IMR-90 (cell line): ENCODE data around the gene NHSL1. TPM values are rescaled to one million over a fixed set of nuclear protein-coding genes. Genes with fewer than 3 reads are reported as not detected.

ENCODE experiments used
- ATAC-seq: fragments of 200-7000 bp; cut with Tn5 transposase; 2 replicates; pipeline ENCODE4 v1.9.1; 2020; ENCODE audit warnings: low read depth, mild to moderate bottlenecking, moderate library complexity
- BruUV-seq: library from RNA; stranded (reverse); fragments of 400-500 nt; replicated peaks from 2 replicates; lab custom pipeline; 2021; lab: Mats Ljungman, UMichigan
- CTCF ChIA-PET: fragments of 300-600 bp; formaldehyde crosslinking; extraction: SDS; loops from one replicate; lab custom pipeline; 2021; ENCODE audit warnings: antibody characterized with exemption; lab: Yijun Ruan, JAX
- POLR2A ChIA-PET: fragments of 300-600 bp; sonication (Branson Sonifier 250); formaldehyde crosslinking; loops from one replicate; lab custom pipeline; 2022; ENCODE audit warnings: antibody characterized with exemption; ENCODE audit not compliant: unreplicated experiment; lab: Charles Lee
- DNase-seq: peaks from one replicate; pipeline ENCODE4 v3.0.0; 2013
- H2AFZ ChIP-seq: replicated peaks from 2 replicates; pipeline ENCODE3; 2013; ENCODE audit warnings: low read length, mild to moderate bottlenecking; ENCODE audit not compliant: poor library complexity
- H2AK5ac ChIP-seq: 2 replicates; pipeline ENCODE4 v1.6.1; 2013; ENCODE audit warnings: low read depth, low read length, inconsistent platforms
- H2AK9ac ChIP-seq: replicated peaks from 2 replicates; pipeline ENCODE3; 2013; ENCODE audit warnings: mild to moderate bottlenecking, low read depth, low read length, moderate library complexity; ENCODE audit not compliant: poor library complexity
- H2BK120ac ChIP-seq: 2 replicates; pipeline ENCODE4 v1.6.1; 2013; ENCODE audit warnings: low read depth, low read length, inconsistent platforms
- H2BK15ac ChIP-seq: 3 replicates; pipeline ENCODE4 v1.6.1; 2013; ENCODE audit warnings: low read depth, low read length, inconsistent platforms
- H2BK20ac ChIP-seq: 2 replicates; pipeline ENCODE4 v1.6.1; 2013; ENCODE audit warnings: low read depth, mild to moderate bottlenecking, inconsistent platforms, low read length, moderate library complexity
- H2BK5ac ChIP-seq: 2 replicates; pipeline ENCODE4 v1.6.1; 2013; ENCODE audit warnings: mild to moderate bottlenecking, low read depth, low read length, inconsistent platforms; ENCODE audit not compliant: poor library complexity, severe bottlenecking
- H3K14ac ChIP-seq: replicated peaks from 2 replicates; pipeline ENCODE4 v1.6.1; 2013; ENCODE audit warnings: low read depth, low read length, inconsistent platforms
- H3K18ac ChIP-seq: 2 replicates; pipeline ENCODE4 v1.6.1; 2013; ENCODE audit warnings: low read depth, low read length, control low read depth
- H3K23ac ChIP-seq: 2 replicates; pipeline ENCODE4 v1.6.1; 2013; ENCODE audit warnings: low read depth, low read length, inconsistent platforms
- H3K27ac ChIP-seq: 2 replicates; pipeline ENCODE4 v1.5.1; 2013; ENCODE audit warnings: mild to moderate bottlenecking, control low read depth, low read length; ENCODE audit not compliant: insufficient read depth
- H3K27me3 ChIP-seq: 2 replicates; pipeline ENCODE4 v1.6.1; 2013; ENCODE audit warnings: low read length; ENCODE audit not compliant: control insufficient read depth, insufficient read depth
- H3K36me3 ChIP-seq: 2 replicates; pipeline ENCODE4 v1.6.1; 2013; ENCODE audit warnings: low read length, mixed read lengths; ENCODE audit not compliant: control insufficient read depth, insufficient read depth
- H3K4ac ChIP-seq: 2 replicates; pipeline ENCODE4 v1.6.1; 2013; ENCODE audit warnings: low read depth, low read length, inconsistent platforms
- H3K4me1 ChIP-seq: 2 replicates; pipeline ENCODE4 v1.6.1; 2013; ENCODE audit warnings: low read length, mixed read lengths; ENCODE audit not compliant: control insufficient read depth, insufficient read depth
- H3K4me2 ChIP-seq: 2 replicates; pipeline ENCODE4 v1.6.1; 2013; ENCODE audit warnings: low read depth, mild to moderate bottlenecking, control low read depth, low read length, moderate library complexity
- H3K4me3 ChIP-seq: 2 replicates; pipeline ENCODE4 v1.5.1; 2013; ENCODE audit warnings: low read depth, mild to moderate bottlenecking, control low read depth, low read length, moderate library complexity; ENCODE audit not compliant: insufficient read depth
- H3K56ac ChIP-seq: 2 replicates; pipeline ENCODE4 v1.6.1; 2013; ENCODE audit warnings: low read length, inconsistent platforms; ENCODE audit not compliant: insufficient read depth; ENCODE audit errors: extremely low read depth
- H3K79me1 ChIP-seq, 2 experiments: 2 replicates each; pipeline ENCODE4 v1.6.1; 2013; ENCODE audit warnings: low read length in 2 of 2, inconsistent platforms in 1 of 2, low read depth in 1 of 2
- H3K9ac ChIP-seq: 2 replicates; pipeline ENCODE4 v1.6.1; 2013; ENCODE audit warnings: low read depth, low read length, control low read depth
- H3K9me1 ChIP-seq: 2 replicates; pipeline ENCODE4 v1.6.1; 2013; ENCODE audit warnings: low read length, inconsistent platforms; ENCODE audit not compliant: insufficient read depth
- H3K9me3 ChIP-seq: 2 replicates; pipeline ENCODE4 v1.6.1; 2013; ENCODE audit warnings: low read length; ENCODE audit not compliant: control insufficient read depth, insufficient read depth
- H4K20me1 ChIP-seq: 2 replicates; pipeline ENCODE4 v1.6.1; 2013; ENCODE audit warnings: low read length, inconsistent platforms; ENCODE audit not compliant: insufficient read depth
- H4K5ac ChIP-seq: 2 replicates; pipeline ENCODE4 v1.6.1; 2013; ENCODE audit warnings: mild to moderate bottlenecking, low read depth, low read length, control low read depth
- H4K8ac ChIP-seq, 2 experiments: 2 replicates each; pipeline ENCODE4 v1.6.1; 2013; ENCODE audit warnings: low read depth in 2 of 2, low read length in 2 of 2, control low read depth in 1 of 2, inconsistent platforms in 1 of 2
- H4K91ac ChIP-seq: 2 replicates; pipeline ENCODE4 v1.6.1; 2013; ENCODE audit warnings: low read depth, low read length, inconsistent platforms; ENCODE audit not compliant: insufficient read depth
- BHLHE40 ChIP-seq: fragments of 150-350 bp; IDR thresholded peaks from 2 replicates; pipeline ENCODE4 v1.6.1; 2016; ENCODE audit warnings: mild to moderate bottlenecking, low read depth, low read length
- CEBPB ChIP-seq: IDR thresholded peaks from 2 replicates; pipeline ENCODE4 v1.6.1; 2012; ENCODE audit warnings: low read depth, low read length, improper control_type of control experiment
- CHD1 ChIP-seq: IDR thresholded peaks from 2 replicates; pipeline ENCODE4 v1.6.1; 2012; ENCODE audit warnings: low read depth, low read length, improper control_type of control experiment
- FOS ChIP-seq: fragments of 150-350 bp; IDR thresholded peaks from 2 replicates; pipeline ENCODE4 v1.6.1; 2016; ENCODE audit warnings: low read depth, low read length
- MAFK ChIP-seq: IDR thresholded peaks from 2 replicates; pipeline ENCODE4 v1.6.1; 2012; ENCODE audit warnings: low read depth, low read length, improper control_type of control experiment
- MAZ ChIP-seq: IDR thresholded peaks from 2 replicates; pipeline ENCODE4 v1.6.1; 2012; ENCODE audit warnings: low read depth, mild to moderate bottlenecking, low read length, improper control_type of control experiment, moderate library complexity, borderline replicate concordance
- MXI1 ChIP-seq: IDR thresholded peaks from 2 replicates; pipeline ENCODE4 v1.6.1; 2012; ENCODE audit warnings: low read depth, mild to moderate bottlenecking, low read length, moderate library complexity, borderline replicate concordance
- NFE2L2 ChIP-seq: fragments of 150-350 bp; IDR thresholded peaks from 2 replicates; pipeline ENCODE4 v1.6.1; 2016; ENCODE audit warnings: low read depth, mild to moderate bottlenecking, low read length
- POLR2A ChIP-seq: IDR thresholded peaks from 2 replicates; pipeline ENCODE4 v1.6.1; 2012; ENCODE audit warnings: mild to moderate bottlenecking, low read depth, low read length
- RAD21 ChIP-seq: IDR thresholded peaks from 2 replicates; pipeline ENCODE4 v1.6.1; 2012; ENCODE audit warnings: low read length, improper control_type of control experiment
- RCOR1 ChIP-seq: IDR thresholded peaks from 2 replicates; pipeline ENCODE4 v1.6.1; 2012; ENCODE audit warnings: mild to moderate bottlenecking, low read length, improper control_type of control experiment; ENCODE audit not compliant: insufficient replicate concordance
- RFX5 ChIP-seq: IDR thresholded peaks from 2 replicates; pipeline ENCODE4 v1.8.0; 2012; ENCODE audit warnings: low read depth, mild to moderate bottlenecking, low read length, moderate library complexity
- SMC3 ChIP-seq: fragments of 150-350 bp; IDR thresholded peaks from 2 replicates; pipeline ENCODE4 v1.6.1; 2016; ENCODE audit warnings: low read depth, mild to moderate bottlenecking, antibody characterized with exemption, low read length, moderate library complexity
- WGBS, 2 experiments: methylation state at CpG; one replicate each; pipeline versions ENCODE4 v1.1.5 to v1.1.7; 2013; ENCODE audit warnings: missing lambda C conversion rate in 2 of 2; ENCODE audit not compliant: insufficient read length in 1 of 2; ENCODE audit errors: extremely low coverage in 2 of 2; 5-methylcytosine and 5-hydroxymethylcytosine counted together
- dilution Hi-C: fragments of 300-500 bp; cut with HindIII; formaldehyde crosslinking; loops from one replicate; pipeline ENCODE4 v1.14.3; 2018; ENCODE audit warnings: low sequenced_read_pairs; ENCODE audit not compliant: unreplicated experiment
- in situ Hi-C: fragments of 300-500 bp; cut with MboI; formaldehyde crosslinking; loops from 3 replicates; pipeline ENCODE4 v1.14.3; 2019; ENCODE audit warnings: low sequenced_read_pairs, inconsistent platforms, mixed read lengths
- intact Hi-C: fragments of 100-400 bp; cut with micrococcal nuclease; formaldehyde crosslinking; loops from 2 replicates; pipeline ENCODE4 v1.10.0; 2022
- polyA plus RNA-seq, 3 experiments: library from polyadenylated mRNA; depleted of rRNA; stranded (reverse); fragments of >200 nt; gene quantifications; 2 replicates each; pipeline ENCODE4 v1.2.3, GENCODE V29; 2012; ENCODE audit warnings: low replicate concordance in 1 of 3
- total RNA-seq: library from RNA; depleted of rRNA; stranded (reverse); fragments of >200 nt; gene quantifications from 2 replicates; pipeline ENCODE4 v1.2.3, GENCODE V29; 2012
- TF ChIP-seq, protein P1 (sequence below): fragments of 150-350 bp; IDR thresholded peaks from 2 replicates; pipeline ENCODE4 v1.6.1; 2016; ENCODE audit warnings: low read depth, mild to moderate bottlenecking, low read length, moderate library complexity, borderline replicate concordance
- TF ChIP-seq, protein P2 (sequence below): fragments of 150-350 bp; IDR thresholded peaks from 2 replicates; pipeline ENCODE4 v1.6.1; 2017; ENCODE audit warnings: mild to moderate bottlenecking, antibody characterized with exemption, low read length, low read depth
- TF ChIP-seq, protein P3 (sequence below): conservative IDR thresholded peaks from 2 replicates; pipeline ENCODE4 v1.5.1; 2012; ENCODE audit warnings: mild to moderate bottlenecking, low read depth, low read length, improper control_type of control experiment

The NHSL1 gene
- total and polyA plus RNA-seq, 2 of the 4 experiments (the other 2 are of a cell fraction), result 5.6 to 7.2 TPM

DNA sequence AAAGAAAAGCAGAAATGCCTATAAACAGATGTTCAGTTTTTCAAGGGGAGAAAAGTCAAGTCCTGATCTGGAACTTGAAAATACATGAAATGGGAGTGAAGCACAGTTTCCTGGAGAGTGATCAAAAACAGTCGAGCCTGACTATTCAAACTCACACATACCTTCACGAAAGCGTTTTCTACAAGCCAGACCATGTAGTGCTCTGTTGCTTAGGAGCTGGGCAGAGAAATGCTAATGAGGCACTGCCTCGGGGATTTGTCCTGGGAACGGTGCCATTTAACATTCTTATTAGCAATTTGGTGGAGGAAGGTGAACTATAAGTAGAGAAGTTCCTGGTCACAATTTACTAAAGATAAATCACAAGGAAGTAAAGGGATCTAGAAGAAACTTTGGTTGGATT is 5.9 kb downstream of the NHSL1 start:
- H2AK5ac ChIP-seq, result no peak overlapping the region
- H2BK15ac ChIP-seq, result no peak overlapping the region
- no peak overlapping the region for H3K27ac ChIP-seq
- ATAC-seq (no peak; the same call in 1 of the 2 replicates), DNase-seq (peak; percentile 46)
- H2AFZ ChIP-seq, result no peak overlapping the region
- no CpG with 5 or more reads among the region's 5 CpGs for WGBS, 2 experiments
- no peak overlapping the region for H2AK9ac ChIP-seq
- no peak overlapping the region for H4K91ac ChIP-seq
- no peaks in the 10 kb centered on the region for H3K27me3 ChIP-seq
- H3K4ac ChIP-seq, result no peak overlapping the region
- no peak overlapping the region for H3K4me3 ChIP-seq
- no peak overlapping the region for H4K8ac ChIP-seq
- H3K9me3 ChIP-seq, result no peaks in the 10 kb centered on the region
- no peak overlapping the region for H2BK5ac ChIP-seq
- no peak overlapping the region for H2BK20ac ChIP-seq
- ChIA-PET POLR2A (no interaction called here), CTCF (no interaction called here)
- TF ChIP-seq, protein P1, sequence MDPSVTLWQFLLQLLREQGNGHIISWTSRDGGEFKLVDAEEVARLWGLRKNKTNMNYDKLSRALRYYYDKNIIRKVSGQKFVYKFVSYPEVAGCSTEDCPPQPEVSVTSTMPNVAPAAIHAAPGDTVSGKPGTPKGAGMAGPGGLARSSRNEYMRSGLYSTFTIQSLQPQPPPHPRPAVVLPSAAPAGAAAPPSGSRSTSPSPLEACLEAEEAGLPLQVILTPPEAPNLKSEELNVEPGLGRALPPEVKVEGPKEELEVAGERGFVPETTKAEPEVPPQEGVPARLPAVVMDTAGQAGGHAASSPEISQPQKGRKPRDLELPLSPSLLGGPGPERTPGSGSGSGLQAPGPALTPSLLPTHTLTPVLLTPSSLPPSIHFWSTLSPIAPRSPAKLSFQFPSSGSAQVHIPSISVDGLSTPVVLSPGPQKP, result no peak
- no peak for TF ChIP-seq BHLHE40
- TF ChIP-seq NFE2L2, result no peak
- no peak for TF ChIP-seq CEBPB
- TF ChIP-seq CHD1, result no peak
- no peak for TF ChIP-seq RCOR1
- no peak for TF ChIP-seq RAD21
- no peak for TF ChIP-seq FOS
- no peak for TF ChIP-seq POLR2A
- no peak for TF ChIP-seq MAFK
- TF ChIP-seq, protein P2, sequence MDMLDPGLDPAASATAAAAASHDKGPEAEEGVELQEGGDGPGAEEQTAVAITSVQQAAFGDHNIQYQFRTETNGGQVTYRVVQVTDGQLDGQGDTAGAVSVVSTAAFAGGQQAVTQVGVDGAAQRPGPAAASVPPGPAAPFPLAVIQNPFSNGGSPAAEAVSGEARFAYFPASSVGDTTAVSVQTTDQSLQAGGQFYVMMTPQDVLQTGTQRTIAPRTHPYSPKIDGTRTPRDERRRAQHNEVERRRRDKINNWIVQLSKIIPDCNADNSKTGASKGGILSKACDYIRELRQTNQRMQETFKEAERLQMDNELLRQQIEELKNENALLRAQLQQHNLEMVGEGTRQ, result no peak
- no peak for TF ChIP-seq MAZ
- TF ChIP-seq, protein P3, sequence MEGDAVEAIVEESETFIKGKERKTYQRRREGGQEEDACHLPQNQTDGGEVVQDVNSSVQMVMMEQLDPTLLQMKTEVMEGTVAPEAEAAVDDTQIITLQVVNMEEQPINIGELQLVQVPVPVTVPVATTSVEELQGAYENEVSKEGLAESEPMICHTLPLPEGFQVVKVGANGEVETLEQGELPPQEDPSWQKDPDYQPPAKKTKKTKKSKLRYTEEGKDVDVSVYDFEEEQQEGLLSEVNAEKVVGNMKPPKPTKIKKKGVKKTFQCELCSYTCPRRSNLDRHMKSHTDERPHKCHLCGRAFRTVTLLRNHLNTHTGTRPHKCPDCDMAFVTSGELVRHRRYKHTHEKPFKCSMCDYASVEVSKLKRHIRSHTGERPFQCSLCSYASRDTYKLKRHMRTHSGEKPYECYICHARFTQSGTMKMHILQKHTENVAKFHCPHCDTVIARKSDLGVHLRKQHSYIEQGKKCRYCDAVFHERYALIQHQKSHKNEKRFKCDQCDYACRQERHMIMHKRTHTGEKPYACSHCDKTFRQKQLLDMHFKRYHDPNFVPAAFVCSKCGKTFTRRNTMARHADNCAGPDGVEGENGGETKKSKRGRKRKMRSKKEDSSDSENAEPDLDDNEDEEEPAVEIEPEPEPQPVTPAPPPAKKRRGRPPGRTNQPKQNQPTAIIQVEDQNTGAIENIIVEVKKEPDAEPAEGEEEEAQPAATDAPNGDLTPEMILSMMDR, result no peak
- no peak for TF ChIP-seq SMC3
- no peak for TF ChIP-seq MXI1
- no peak for TF ChIP-seq RFX5
- peaks cover 17 to 23% of the 10 kb centered on the region in 2 experiments for H3K79me1 ChIP-seq
- no peak overlapping the region for H3K18ac ChIP-seq
- no peaks in the 10 kb centered on the region for H3K9me1 ChIP-seq
- in situ Hi-C loops, result no loop called here
- H4K5ac ChIP-seq, result no peak overlapping the region
- H3K4me2 ChIP-seq, result no peak overlapping the region
- H2BK120ac ChIP-seq, result no peak overlapping the region
- H3K36me3 ChIP-seq, result peaks cover 3% of the 10 kb centered on the region; the same call in 1 of the 2 replicates
- intact Hi-C loops, result no loop called here
- dilution Hi-C loops, result no loop called here
- H3K56ac ChIP-seq, result no peak overlapping the region
- no TSS peak for BruUV-seq
- H3K4me1 ChIP-seq, result peaks cover 9% of the 10 kb centered on the region; the same call in 1 of the 2 replicates
- H4K20me1 ChIP-seq, result no peaks in the 10 kb centered on the region; the same call in 1 of the 2 replicates
- no peak overlapping the region for H3K9ac ChIP-seq
- H3K14ac ChIP-seq, result no peak overlapping the region
- H3K23ac ChIP-seq, result no peak overlapping the region
